HCT116 (cell line): ENCODE measurements around the gene NXPH2. TPM values are rescaled to one million over a fixed set of nuclear protein-coding genes. Genes with fewer than 3 reads are reported as not detected.

Experiments used
- ATAC-seq: fragments of 200-7000 bp; cut with Tn5 transposase; 2 replicates; pipeline ENCODE4 v1.9.1; 2020; ENCODE audit warnings: mild to moderate bottlenecking, moderate library complexity
- BruUV-seq: library from RNA; stranded (reverse); fragments of 400-500 nt; replicated peaks from 2 replicates; lab custom pipeline; 2021; lab: Mats Ljungman, UMichigan
- CTCF ChIA-PET: fragments of 300-600 bp; sonication (Branson Sonifier 250); formaldehyde crosslinking; loops from one replicate; lab custom pipeline; 2021; ENCODE audit warnings: antibody characterized with exemption; lab: Charles Lee
- POLR2A ChIA-PET: fragments of 300-600, 350-600 bp; sonication (Branson Sonifier 250); formaldehyde crosslinking; loops from one replicate; lab custom pipeline; 2021; ENCODE audit warnings: antibody characterized with exemption; lab: Charles Lee
- RAD21 ChIA-PET, 2 experiments: fragments of 300-600 bp; sonication (Branson Sonifier 250); formaldehyde crosslinking; loops; one replicate each; lab custom pipeline; 2023; ENCODE audit warnings: low total read pairs in 2 of 2; ENCODE audit not compliant: uncharacterized antibody in 2 of 2, unreplicated experiment in 2 of 2, low non-redundant PET in 1 of 2; lab: Charles Lee
- DNase-seq: peaks from one replicate; pipeline ENCODE4 v3.0.0-alpha.2; 2010; ENCODE audit warnings: low read depth, low spot score
- H2AFZ ChIP-seq: fragments of 200-600 bp; shearing (Covaris generic), sonication (generic); 2 replicates; pipeline ENCODE4 v1.6.1; 2017; ENCODE audit warnings: low read depth, mixed run types, mixed read lengths, antibody characterized with exemption, low read length; ENCODE audit not compliant: poor library complexity, severe bottlenecking
- H3K27ac ChIP-seq: 2 replicates; pipeline ENCODE4 v1.5.1; 2012; ENCODE audit warnings: low read depth, low read length
- H3K27me3 ChIP-seq: fragments of 200-600 bp; sonication (generic); 2 replicates; pipeline ENCODE4 v1.6.1; 2016; ENCODE audit warnings: mixed run types, low read length, mixed read lengths; ENCODE audit not compliant: insufficient read depth
- H3K36me3 ChIP-seq, 2 experiments: fragments of 200-500 bp in 1 of 2; fragments of 200-600 bp in 1 of 2; sonication (Bioruptor generic) in 1 of 2; sonication (generic) in 1 of 2; 2 replicates each; pipeline versions ENCODE4 v1.5.1 to v1.6.1; 2014 to 2016; ENCODE audit warnings: low read length in 2 of 2, inconsistent platforms in 1 of 2, mixed read lengths in 1 of 2, mixed run types in 1 of 2; ENCODE audit not compliant: insufficient read depth in 2 of 2, control insufficient read depth in 1 of 2
- H3K4me1 ChIP-seq, 2 experiments: fragments of 200-600 bp in 1 of 2; sonication (generic) in 1 of 2; 2 replicates each; pipeline versions ENCODE4 v1.5.1 to v1.6.1; 2012 to 2017; ENCODE audit warnings: low read length in 2 of 2, inconsistent platforms in 1 of 2, mild to moderate bottlenecking in 1 of 2, mixed read lengths in 1 of 2, mixed run types in 1 of 2, moderate library complexity in 1 of 2; ENCODE audit not compliant: insufficient read depth in 2 of 2, control insufficient read depth in 1 of 2
- H3K4me2 ChIP-seq: fragments of 200-600 bp; sonication (generic); 2 replicates; pipeline ENCODE4 v1.6.1; 2017; ENCODE audit warnings: mixed run types, low read length, mixed read lengths
- H3K4me3 ChIP-seq, 2 experiments: fragments of 200-600 bp in 1 of 2; sonication (generic) in 1 of 2; replicated peaks in 1 of 2; 2 replicates each; pipeline ENCODE4 v1.5.1; 2011 to 2016; ENCODE audit warnings: low read length in 2 of 2, control low read depth in 1 of 2, low read depth in 1 of 2, mild to moderate bottlenecking in 1 of 2, mixed read lengths in 1 of 2, mixed run types in 1 of 2
- H3K79me2 ChIP-seq: fragments of 200-600 bp; sonication (generic); 2 replicates; pipeline ENCODE4 v1.6.1; 2017; ENCODE audit warnings: mild to moderate bottlenecking, mixed run types, low read length, moderate library complexity, mixed read lengths; ENCODE audit not compliant: insufficient read depth
- H3K9ac ChIP-seq: fragments of 200-600 bp; sonication (generic); 2 replicates; pipeline ENCODE4 v1.6.1; 2016; ENCODE audit warnings: low read length, mixed read lengths
- H3K9me2 ChIP-seq: fragments of 200-600 bp; sonication (generic), shearing (Covaris generic); 2 replicates; pipeline ENCODE4 v1.6.1; 2017; ENCODE audit warnings: mixed run types, mild to moderate bottlenecking, moderate library complexity; ENCODE audit not compliant: insufficient read depth
- H3K9me3 ChIP-seq, 2 experiments: fragments of 200-500 bp in 1 of 2; fragments of 200-600 bp in 1 of 2; sonication (Bioruptor generic) in 1 of 2; sonication (generic) in 1 of 2; 2 replicates each; pipeline ENCODE4 v1.6.1; 2014 to 2017; ENCODE audit warnings: low read length in 2 of 2, mixed read lengths in 2 of 2, inconsistent platforms in 1 of 2, low read depth in 1 of 2, mild to moderate bottlenecking in 1 of 2, mixed run types in 1 of 2, moderate library complexity in 1 of 2; ENCODE audit not compliant: control insufficient read depth in 1 of 2, insufficient read depth in 1 of 2
- H4K20me1 ChIP-seq: fragments of 200-600 bp; sonication (generic), shearing (Covaris generic); 2 replicates; pipeline ENCODE4 v1.6.1; 2017; ENCODE audit warnings: mixed run types, mild to moderate bottlenecking, moderate library complexity; ENCODE audit not compliant: insufficient read depth
- CBX3 ChIP-seq: IDR thresholded peaks from 2 replicates; pipeline ENCODE4 v1.6.1; 2012; ENCODE audit warnings: low read depth
- CTCF ChIP-seq, 3 experiments: fragments of 200-600 bp in 1 of 3; sonication (generic) in 1 of 3; IDR thresholded peaks in 2 of 3; conservative IDR thresholded peaks in 1 of 3; 2 replicates each; pipeline ENCODE4 v1.5.1; 2012 to 2017; ENCODE audit warnings: low read depth in 2 of 3, low read length in 2 of 3, antibody characterized with exemption in 1 of 3, borderline replicate concordance in 1 of 3, control low read depth in 1 of 3, mild to moderate bottlenecking in 1 of 3, mixed read lengths in 1 of 3, mixed run types in 1 of 3, moderate library complexity in 1 of 3; ENCODE audit not compliant: insufficient read depth in 1 of 3
- ELF1 ChIP-seq: IDR thresholded peaks from 2 replicates; pipeline ENCODE4 v1.6.1; 2012; ENCODE audit warnings: low read depth, borderline replicate concordance
- FOSL1 ChIP-seq: IDR thresholded peaks from 2 replicates; pipeline ENCODE4 v1.6.1; 2012; ENCODE audit warnings: low read depth
- JUND ChIP-seq: IDR thresholded peaks from 2 replicates; pipeline ENCODE4 v1.6.1; 2012
- POLR2A ChIP-seq: IDR thresholded peaks from 2 replicates; pipeline ENCODE4 v1.7.0; 2011; ENCODE audit warnings: borderline replicate concordance; ENCODE audit not compliant: insufficient read depth, insufficient read length; ENCODE audit errors: extremely low read depth
- RAD21 ChIP-seq: IDR thresholded peaks from 2 replicates; pipeline ENCODE4 v1.6.1; 2012; ENCODE audit warnings: low read depth, mild to moderate bottlenecking
- SP1 ChIP-seq: IDR thresholded peaks from 2 replicates; pipeline ENCODE4 v1.6.1; 2012; ENCODE audit warnings: low read depth
- SRF ChIP-seq: IDR thresholded peaks from 2 replicates; pipeline ENCODE4 v1.6.1; 2012; ENCODE audit warnings: low read depth
- YY1 ChIP-seq: IDR thresholded peaks from 2 replicates; pipeline ENCODE4 v1.6.1; 2011; ENCODE audit warnings: low read length, low read depth, moderate library complexity, mild to moderate bottlenecking; ENCODE audit not compliant: insufficient replicate concordance; ENCODE audit errors: extremely low read depth
- ZNF274 ChIP-seq: fragments of 200-500 bp; sonication (Bioruptor generic); IDR thresholded peaks from 2 replicates; pipeline ENCODE4 v1.6.1; 2014; ENCODE audit warnings: mild to moderate bottlenecking, low read depth, low read length, inconsistent platforms
- intact Hi-C: fragments of 100-400 bp; cut with micrococcal nuclease; formaldehyde crosslinking; loops from 2 replicates; pipeline ENCODE4 v1.10.0; 2022
- total RNA-seq: library from RNA; stranded (reverse); gene quantifications from one replicate; pipeline ENCODE4 v1.2.1, GENCODE V29; 2021; ENCODE audit not compliant: unreplicated experiment
- TF ChIP-seq, protein P1 (sequence below): IDR thresholded peaks from 2 replicates; pipeline ENCODE4 v1.6.1; 2012

The NXPH2 gene
- total RNA-seq, 1 experiment from 2014 or later, result not detected

DNA sequence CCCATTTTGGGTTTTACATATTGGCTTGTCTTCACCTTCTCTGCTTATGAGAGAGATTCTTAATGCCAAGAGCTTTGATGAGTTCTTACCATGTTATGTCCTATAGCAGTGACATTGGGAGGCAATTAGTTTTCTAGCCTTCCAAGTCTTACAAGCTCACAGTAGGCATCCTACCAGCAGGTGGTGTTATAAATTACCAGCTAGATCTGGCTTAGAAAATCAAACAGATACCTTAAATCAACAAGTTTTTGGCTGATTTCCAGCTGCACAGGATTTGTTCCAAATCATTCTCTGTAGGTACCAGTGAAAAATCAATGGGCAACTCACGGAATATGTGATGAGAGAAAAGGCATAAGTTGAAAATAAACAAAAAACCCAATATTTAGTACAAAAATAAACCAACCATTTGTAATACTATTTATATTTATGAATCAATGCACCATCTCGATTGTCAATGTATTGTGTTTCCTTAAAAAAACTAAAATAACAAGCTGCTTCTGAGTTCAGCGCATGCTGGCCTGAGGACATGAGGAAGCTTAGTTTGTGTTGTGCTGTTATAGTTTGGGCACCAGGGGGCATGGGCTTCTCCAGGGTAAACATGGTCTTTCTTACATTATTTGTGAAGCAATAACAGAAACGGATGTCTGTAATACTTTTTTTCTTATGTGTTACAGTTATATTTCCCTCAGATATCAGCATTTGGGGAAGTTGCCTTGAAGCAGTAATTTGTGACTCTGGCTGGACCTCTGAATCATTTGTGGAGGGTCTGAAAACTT is 34.1 kb upstream of the NXPH2 start:
- Histone ChIP-seq H3K9me3 (no peaks in the 10 kb centered on the region), H3K9ac (no peak overlapping the region), H3K4me2 (no peak overlapping the region), H4K20me1 (no peaks in the 10 kb centered on the region), H3K4me1 (no peaks in the 10 kb centered on the region), H3K79me2 (no peaks in the 10 kb centered on the region), H3K27me3 (no peaks in the 10 kb centered on the region), H3K9me2 (no peaks in the 10 kb centered on the region), H3K27ac (no peak overlapping the region), H3K36me3 (no peaks in the 10 kb centered on the region), H3K4me3 (no peak overlapping the region)
- CTCF ChIA-PET, result interaction anchor here (0.6 to 1.8 kb wide), 12 partner anchors 9 to 948 kb away, joined by 3 to 28 read pairs (median 4); no protein-coding TSS in a partner anchor
- DNase-seq, result peak; percentile 13
- BruUV-seq, result no TSS peak
- intact Hi-C loops, result no loop called here
- ATAC-seq, result peak; percentile 80
- POLR2A ChIA-PET, result interaction anchor here (0.9 kb wide), 1 partner anchor 90 kb away, joined by 3 read pairs; no protein-coding TSS in a partner anchor
- no peak for TF ChIP-seq FOSL1
- peak; percentile 14 to 55 (median 53); a peak in 4 of 6 replicates for TF ChIP-seq CTCF (IDR thresholded peaks at IDR 0.05 in 2 of 3, conservative IDR thresholded peaks at IDR 0.05 in 1 of 3; ENCODE audit: borderline replicate concordance in 1 of 3, insufficient read depth in 1 of 3, low read depth in 2 of 3, low read length in 2 of 3)
- TF ChIP-seq, all 23 proteins: peak for 1
- H2AFZ ChIP-seq, result no peak overlapping the region
- RAD21 ChIA-PET, result interaction anchor here in 1 of 2 experiments (1.0 kb wide), 1 partner anchor 13 kb away, joined by 3 read pairs; no protein-coding TSS in a partner anchor

- Histone ChIP-seq H3K9ac (no peak overlapping the region), H3K9me3 (no peaks in the 10 kb centered on the region), H3K36me3 (no peaks in the 10 kb centered on the region), H3K27ac (no peak overlapping the region), H3K4me2 (no peak overlapping the region), H2AFZ (no peak overlapping the region), H3K27me3 (no peaks in the 10 kb centered on the region), H3K4me1 (no peaks in the 10 kb centered on the region), H4K20me1 (no peaks in the 10 kb centered on the region), H3K9me2 (no peaks in the 10 kb centered on the region), H3K4me3 (no peak overlapping the region)
- no TSS peak for BruUV-seq
- POLR2A ChIA-PET, result no interaction called here
- intact Hi-C loops, result no loop called here
- CTCF ChIA-PET, result interaction anchor here (1.1 kb wide), 1 partner anchor 16 kb away, joined by 3 read pairs; no protein-coding TSS in a partner anchor
- no peak for ATAC-seq
- no peak for TF ChIP-seq ZNF274
- TF ChIP-seq POLR2A, result no peak
- TF ChIP-seq SRF, result no peak
- TF ChIP-seq YY1, result no peak
- no peak for TF ChIP-seq FOSL1
- no peak for TF ChIP-seq RAD21
- TF ChIP-seq, protein P1, sequence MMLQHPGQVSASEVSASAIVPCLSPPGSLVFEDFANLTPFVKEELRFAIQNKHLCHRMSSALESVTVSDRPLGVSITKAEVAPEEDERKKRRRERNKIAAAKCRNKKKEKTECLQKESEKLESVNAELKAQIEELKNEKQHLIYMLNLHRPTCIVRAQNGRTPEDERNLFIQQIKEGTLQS, result no peak
- no peak for TF ChIP-seq SP1
- TF ChIP-seq CTCF (IDR thresholded peaks at IDR 0.05 in 2 of 3, conservative IDR thresholded peaks at IDR 0.05 in 1 of 3; ENCODE audit: borderline replicate concordance in 1 of 3, insufficient read depth in 1 of 3, low read depth in 2 of 3, low read length in 2 of 3), result no peak
- no peak for TF ChIP-seq JUND
- TF ChIP-seq ELF1, result no peak
- TF ChIP-seq CBX3, result no peak
- TF ChIP-seq, all 23 proteins: peak for 0
- DNase-seq, result no peak
- RAD21 ChIA-PET, result no interaction called here
- no peaks in the 10 kb centered on the region for H3K79me2 ChIP-seq
These were observed 31.2 kb upstream of the NXPH2 start for GRCh38 chr2:138811431-138811830.
